ENCODE measurements around the gene LDLRAD4. TPM values are rescaled to one million over a fixed set of nuclear protein-coding genes. Genes with fewer than 3 reads are reported as not detected.

LDLRAD4 gene
- total and polyA plus RNA-seq, 2 experiments from 2014 or later, result 0.73 to 1.9 TPM

DNA sequence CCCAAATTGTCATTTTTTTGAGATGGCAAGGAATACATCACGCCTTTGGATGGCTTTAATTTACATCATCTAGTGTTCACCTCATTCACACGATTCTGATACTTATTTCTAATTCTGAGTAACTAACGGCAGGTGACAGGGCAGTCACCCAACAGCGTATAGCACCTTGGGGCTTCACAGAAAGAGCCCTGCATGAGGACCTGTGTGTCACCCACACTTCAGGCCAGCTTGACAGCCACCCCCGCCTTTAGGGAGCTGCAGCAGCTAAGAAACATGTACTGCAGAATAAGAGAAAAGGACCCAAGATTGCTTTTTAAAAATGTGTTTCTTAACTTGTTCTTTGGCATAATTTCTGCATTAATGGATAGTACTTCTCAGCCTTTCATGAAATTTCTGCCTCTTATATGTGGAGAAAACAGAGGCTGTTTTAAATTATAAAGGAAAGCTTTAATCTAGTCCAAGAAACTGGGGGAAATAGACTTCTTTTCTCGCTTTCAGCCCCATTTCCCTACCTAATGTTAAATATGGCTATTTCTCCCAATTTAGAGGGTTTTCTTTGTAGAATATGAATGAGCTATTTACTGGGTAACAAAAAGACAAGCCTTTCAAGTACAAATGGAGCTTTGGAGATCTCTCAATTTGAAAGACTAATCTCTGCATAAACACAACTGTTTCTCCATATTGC, 245.1 kb downstream of the LDLRAD4 start:
- no peak for TF ChIP-seq ZNF114 (CRISPR knock-in tag; IDR thresholded peaks at IDR 0.05)
- TF ChIP-seq STAT1 (IDR thresholded peaks at IDR 0.05; ENCODE audit: unreplicated experiment), result no peak
- TF ChIP-seq CTCF (conservative IDR thresholded peaks at IDR 0.05; ENCODE audit: low read depth in 2 of 2), result no peak
- TF ChIP-seq, protein P1, sequence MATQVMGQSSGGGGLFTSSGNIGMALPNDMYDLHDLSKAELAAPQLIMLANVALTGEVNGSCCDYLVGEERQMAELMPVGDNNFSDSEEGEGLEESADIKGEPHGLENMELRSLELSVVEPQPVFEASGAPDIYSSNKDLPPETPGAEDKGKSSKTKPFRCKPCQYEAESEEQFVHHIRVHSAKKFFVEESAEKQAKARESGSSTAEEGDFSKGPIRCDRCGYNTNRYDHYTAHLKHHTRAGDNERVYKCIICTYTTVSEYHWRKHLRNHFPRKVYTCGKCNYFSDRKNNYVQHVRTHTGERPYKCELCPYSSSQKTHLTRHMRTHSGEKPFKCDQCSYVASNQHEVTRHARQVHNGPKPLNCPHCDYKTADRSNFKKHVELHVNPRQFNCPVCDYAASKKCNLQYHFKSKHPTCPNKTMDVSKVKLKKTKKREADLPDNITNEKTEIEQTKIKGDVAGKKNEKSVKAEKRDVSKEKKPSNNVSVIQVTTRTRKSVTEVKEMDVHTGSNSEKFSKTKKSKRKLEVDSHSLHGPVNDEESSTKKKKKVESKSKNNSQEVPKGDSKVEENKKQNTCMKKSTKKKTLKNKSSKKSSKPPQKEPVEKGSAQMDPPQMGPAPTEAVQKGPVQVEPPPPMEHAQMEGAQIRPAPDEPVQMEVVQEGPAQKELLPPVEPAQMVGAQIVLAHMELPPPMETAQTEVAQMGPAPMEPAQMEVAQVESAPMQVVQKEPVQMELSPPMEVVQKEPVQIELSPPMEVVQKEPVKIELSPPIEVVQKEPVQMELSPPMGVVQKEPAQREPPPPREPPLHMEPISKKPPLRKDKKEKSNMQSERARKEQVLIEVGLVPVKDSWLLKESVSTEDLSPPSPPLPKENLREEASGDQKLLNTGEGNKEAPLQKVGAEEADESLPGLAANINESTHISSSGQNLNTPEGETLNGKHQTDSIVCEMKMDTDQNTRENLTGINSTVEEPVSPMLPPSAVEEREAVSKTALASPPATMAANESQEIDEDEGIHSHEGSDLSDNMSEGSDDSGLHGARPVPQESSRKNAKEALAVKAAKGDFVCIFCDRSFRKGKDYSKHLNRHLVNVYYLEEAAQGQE (IDR thresholded peaks at IDR 0.05; ENCODE audit: unreplicated experiment), result no peak
- no peak for TF ChIP-seq POLR2AphosphoS5 (IDR thresholded peaks at IDR 0.05; ENCODE audit: low read depth)
- TF ChIP-seq JUNB (IDR thresholded peaks at IDR 0.05; ENCODE audit: unreplicated experiment), result no peak
- TF ChIP-seq, protein P2, sequence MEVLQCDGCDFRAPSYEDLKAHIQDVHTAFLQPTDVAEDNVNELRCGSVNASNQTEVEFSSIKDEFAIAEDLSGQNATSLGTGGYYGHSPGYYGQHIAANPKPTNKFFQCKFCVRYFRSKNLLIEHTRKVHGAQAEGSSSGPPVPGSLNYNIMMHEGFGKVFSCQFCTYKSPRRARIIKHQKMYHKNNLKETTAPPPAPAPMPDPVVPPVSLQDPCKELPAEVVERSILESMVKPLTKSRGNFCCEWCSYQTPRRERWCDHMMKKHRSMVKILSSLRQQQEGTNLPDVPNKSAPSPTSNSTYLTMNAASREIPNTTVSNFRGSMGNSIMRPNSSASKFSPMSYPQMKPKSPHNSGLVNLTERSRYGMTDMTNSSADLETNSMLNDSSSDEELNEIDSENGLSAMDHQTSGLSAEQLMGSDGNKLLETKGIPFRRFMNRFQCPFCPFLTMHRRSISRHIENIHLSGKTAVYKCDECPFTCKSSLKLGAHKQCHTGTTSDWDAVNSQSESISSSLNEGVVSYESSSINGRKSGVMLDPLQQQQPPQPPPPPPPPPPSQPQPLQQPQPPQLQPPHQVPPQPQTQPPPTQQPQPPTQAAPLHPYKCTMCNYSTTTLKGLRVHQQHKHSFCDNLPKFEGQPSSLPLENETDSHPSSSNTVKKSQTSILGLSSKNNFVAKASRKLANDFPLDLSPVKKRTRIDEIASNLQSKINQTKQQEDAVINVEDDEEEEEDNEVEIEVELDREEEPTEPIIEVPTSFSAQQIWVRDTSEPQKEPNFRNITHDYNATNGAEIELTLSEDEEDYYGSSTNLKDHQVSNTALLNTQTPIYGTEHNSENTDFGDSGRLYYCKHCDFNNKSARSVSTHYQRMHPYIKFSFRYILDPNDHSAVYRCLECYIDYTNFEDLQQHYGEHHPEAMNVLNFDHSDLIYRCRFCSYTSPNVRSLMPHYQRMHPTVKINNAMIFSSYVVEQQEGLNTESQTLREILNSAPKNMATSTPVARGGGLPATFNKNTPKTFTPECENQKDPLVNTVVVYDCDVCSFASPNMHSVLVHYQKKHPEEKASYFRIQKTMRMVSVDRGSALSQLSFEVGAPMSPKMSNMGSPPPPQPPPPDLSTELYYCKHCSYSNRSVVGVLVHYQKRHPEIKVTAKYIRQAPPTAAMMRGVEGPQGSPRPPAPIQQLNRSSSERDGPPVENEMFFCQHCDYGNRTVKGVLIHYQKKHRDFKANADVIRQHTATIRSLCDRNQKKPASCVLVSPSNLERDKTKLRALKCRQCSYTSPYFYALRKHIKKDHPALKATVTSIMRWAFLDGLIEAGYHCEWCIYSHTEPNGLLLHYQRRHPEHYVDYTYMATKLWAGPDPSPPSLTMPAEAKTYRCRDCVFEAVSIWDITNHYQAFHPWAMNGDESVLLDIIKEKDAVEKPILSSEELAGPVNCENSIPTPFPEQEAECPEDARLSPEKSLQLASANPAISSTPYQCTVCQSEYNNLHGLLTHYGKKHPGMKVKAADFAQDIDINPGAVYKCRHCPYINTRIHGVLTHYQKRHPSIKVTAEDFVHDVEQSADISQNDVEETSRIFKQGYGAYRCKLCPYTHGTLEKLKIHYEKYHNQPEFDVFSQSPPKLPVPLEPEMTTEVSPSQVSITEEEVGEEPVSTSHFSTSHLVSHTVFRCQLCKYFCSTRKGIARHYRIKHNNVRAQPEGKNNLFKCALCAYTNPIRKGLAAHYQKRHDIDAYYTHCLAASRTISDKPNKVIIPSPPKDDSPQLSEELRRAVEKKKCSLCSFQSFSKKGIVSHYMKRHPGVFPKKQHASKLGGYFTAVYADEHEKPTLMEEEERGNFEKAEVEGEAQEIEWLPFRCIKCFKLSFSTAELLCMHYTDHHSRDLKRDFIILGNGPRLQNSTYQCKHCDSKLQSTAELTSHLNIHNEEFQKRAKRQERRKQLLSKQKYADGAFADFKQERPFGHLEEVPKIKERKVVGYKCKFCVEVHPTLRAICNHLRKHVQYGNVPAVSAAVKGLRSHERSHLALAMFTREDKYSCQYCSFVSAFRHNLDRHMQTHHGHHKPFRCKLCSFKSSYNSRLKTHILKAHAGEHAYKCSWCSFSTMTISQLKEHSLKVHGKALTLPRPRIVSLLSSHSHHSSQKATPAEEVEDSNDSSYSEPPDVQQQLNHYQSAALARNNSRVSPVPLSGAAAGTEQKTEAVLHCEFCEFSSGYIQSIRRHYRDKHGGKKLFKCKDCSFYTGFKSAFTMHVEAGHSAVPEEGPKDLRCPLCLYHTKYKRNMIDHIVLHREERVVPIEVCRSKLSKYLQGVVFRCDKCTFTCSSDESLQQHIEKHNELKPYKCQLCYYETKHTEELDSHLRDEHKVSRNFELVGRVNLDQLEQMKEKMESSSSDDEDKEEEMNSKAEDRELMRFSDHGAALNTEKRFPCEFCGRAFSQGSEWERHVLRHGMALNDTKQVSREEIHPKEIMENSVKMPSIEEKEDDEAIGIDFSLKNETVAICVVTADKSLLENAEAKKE (CRISPR knock-in tag; IDR thresholded peaks at IDR 0.05), result no peak
- TF ChIP-seq, protein P3, sequence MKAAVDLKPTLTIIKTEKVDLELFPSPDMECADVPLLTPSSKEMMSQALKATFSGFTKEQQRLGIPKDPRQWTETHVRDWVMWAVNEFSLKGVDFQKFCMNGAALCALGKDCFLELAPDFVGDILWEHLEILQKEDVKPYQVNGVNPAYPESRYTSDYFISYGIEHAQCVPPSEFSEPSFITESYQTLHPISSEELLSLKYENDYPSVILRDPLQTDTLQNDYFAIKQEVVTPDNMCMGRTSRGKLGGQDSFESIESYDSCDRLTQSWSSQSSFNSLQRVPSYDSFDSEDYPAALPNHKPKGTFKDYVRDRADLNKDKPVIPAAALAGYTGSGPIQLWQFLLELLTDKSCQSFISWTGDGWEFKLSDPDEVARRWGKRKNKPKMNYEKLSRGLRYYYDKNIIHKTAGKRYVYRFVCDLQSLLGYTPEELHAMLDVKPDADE (IDR thresholded peaks at IDR 0.05), result no peak
- no peak for TF ChIP-seq ZNF331 (CRISPR knock-in tag; IDR thresholded peaks at IDR 0.05; ENCODE audit: low read depth)
- TF ChIP-seq NANOG (IDR thresholded peaks at IDR 0.05; ENCODE audit: borderline replicate concordance), result no peak
- TF ChIP-seq EZH2 (IDR thresholded peaks at IDR 0.05; ENCODE audit: low read depth, unreplicated experiment), result no peak
- TF ChIP-seq EZH2phosphoT487 (IDR thresholded peaks at IDR 0.05; ENCODE audit: unreplicated experiment), result no peak
- no peak for TF ChIP-seq CREB1 (CRISPR knock-in tag; IDR thresholded peaks at IDR 0.05; ENCODE audit: low read depth)
- no peak for DNase-seq (ENCODE audit: low spot score)
- Histone ChIP-seq H3K79me2 (replicated peaks; ENCODE audit: insufficient read depth) (no peaks in the 10 kb centered on the region), H3K27ac (ENCODE audit: low read depth) (no peak overlapping the region), H3K4me1 (ENCODE audit: insufficient read depth) (no peaks in the 10 kb centered on the region; the same call in 1 of the 2 replicates), H3K4me3 (no peak overlapping the region), H3K4me2 (no peak overlapping the region), H3K36me3 (ENCODE audit: insufficient read depth) (no peaks in the 10 kb centered on the region), H3F3A (replicated peaks; ENCODE audit: low read depth) (no peaks in the 10 kb centered on the region), H2AFZ (no peak overlapping the region), H4K20me1 (replicated peaks; ENCODE audit: insufficient read depth) (no peaks in the 10 kb centered on the region), H3K27me3 (ENCODE audit: insufficient read depth) (no peaks in the 10 kb centered on the region), H3K9me2 (ENCODE audit: insufficient read depth) (no peaks in the 10 kb centered on the region)
- no peak overlapping the region for H3K27ac Mint-ChIP-seq
- H3K9me3 Mint-ChIP-seq, result peaks cover 6% of the 10 kb centered on the region; the same call in 1 of the 3 replicates
- no peak for ATAC-seq
- 0 out of 3 replicates have a peak, but pooled peaks cover 3% of the 10 kb centered on the region for H3K36me3 Mint-ChIP-seq (ENCODE audit: low read depth)
- no peak overlapping the region for H3K4me3 Mint-ChIP-seq
- peaks cover 22% of the 10 kb centered on the region for H3K4me1 Mint-ChIP-seq
- H3K27me3 Mint-ChIP-seq (ENCODE audit: insufficient read depth, low read depth, poor library complexity), result peaks cover 1% of the 10 kb centered on the region

Data from GM23338 (cell line).